GM12872 (cell line): ENCODE measurements around the gene TMC6.

ENCODE experiments used
- CTCF ChIP-seq: IDR thresholded peaks from 3 replicates; pipeline ENCODE4 v1.5.1; 2011; ENCODE audit warnings: low read depth, mild to moderate bottlenecking, low read length, moderate library complexity; ENCODE audit not compliant: insufficient read depth

The TMC6 gene

DNA sequence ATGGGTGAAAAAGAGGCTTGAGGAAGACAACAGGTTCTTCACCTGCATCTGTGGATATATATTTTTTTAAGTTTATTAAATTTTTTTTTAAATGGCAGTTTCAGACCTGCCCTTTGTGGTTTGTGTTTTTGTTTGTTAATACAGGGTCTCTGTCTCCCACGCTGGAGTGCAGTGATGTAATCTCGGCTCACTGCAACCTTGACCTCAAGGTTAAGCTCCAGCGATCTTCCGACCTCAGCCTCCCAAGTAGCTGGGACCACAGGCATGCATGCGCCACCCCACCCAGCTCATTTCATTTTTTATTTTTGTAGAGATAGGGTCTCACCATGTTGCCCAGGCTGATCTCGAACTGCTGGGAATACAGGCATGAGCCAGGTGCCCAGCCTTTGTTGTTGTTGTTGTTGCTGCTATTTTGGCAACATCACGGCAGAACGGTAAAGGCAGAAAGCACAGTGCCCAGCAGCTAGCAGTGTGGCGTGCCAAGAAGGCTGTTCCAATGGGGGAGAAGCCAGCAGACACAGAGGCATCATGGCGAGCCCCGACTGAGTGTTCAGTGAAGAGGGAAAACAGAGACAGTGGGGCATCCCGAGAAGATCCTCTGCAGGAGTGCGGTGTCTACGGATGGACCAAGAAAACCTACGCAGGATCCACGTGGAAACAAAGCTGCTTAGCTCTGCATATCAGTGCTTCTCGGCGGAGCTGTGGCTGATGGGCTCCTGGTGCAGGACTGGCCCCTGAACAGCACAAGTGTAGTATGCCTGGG, 19.6 kb downstream of the TMC6 start:
- TF ChIP-seq CTCF = no peak

DNA sequence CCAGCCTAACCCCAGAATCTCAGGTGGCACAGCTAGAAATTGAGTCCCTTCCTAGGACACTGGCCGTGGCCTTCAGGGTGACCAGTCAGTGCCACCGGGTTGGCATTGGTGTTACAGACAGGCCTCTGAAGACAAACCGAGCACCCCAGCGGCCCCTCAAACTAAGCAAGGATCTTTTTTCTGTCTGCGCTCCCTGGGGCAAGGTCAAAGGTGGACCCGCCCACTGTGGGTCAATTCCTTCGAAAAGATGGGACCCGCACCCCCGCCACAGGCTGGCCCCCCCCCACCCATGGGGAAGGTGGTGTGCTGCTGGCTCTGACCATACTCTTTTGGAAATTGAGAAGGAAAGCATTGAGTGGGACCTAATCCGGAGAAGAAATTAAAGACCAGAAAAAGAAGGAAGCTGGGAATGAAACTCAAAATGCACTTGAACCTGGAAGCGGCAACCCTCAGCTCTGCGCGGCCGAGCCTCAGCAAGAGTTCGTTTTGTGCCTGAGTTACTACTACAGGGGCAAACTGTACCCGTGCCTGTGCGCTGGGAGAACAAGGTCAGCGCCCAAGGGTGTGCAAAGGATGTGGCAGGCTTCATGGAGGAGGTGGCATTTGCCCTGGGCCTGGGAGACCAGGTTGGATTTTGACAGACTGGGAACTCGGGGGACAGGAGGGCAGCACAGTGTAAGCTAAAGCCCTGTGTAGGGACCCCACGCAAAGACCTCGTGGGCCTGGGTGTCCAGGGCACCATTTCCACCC, 20.4 kb downstream of the TMC6 start:
- no peak for TF ChIP-seq CTCF

DNA sequence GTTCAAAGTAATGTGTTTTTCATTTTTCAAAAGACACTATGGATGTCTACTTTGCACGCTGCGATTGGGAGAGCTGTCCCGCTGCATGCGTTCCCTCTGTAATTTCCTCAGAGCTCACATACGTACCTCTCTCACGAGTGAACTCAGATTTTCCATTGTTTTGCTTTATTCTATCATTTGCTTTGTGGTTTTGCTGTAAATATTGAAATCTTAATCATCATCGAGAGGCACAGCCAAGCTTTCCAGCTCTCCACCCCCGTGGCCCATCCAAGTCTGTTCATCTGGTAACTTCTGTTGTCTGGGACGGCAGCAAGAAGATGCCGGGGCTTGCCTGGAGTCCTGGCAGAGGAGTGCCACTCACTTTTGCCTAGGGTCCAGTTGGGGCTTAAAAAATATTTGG, 21.1 kb downstream of the TMC6 start:
- no peak for TF ChIP-seq CTCF

DNA sequence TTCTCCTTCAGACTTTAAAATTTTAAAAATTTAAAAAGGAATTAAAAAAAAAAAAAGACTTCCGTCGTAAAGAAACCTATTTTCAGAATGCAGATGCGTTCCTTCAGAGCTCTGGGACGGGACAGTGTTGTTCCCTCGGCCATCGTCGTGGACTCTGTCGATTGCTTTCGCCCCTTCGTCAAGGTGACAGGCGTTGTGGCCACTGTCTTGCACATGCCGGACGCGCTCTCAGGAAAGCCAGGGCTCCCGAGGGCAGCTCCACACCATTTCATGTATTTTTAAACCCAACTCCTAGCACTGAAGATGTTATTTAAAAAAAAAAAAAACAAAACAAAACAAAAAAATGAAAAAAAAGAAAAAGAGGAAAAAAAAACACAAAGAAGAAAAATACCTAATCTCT, 22.3 kb downstream of the TMC6 start:
- no peak for TF ChIP-seq CTCF

DNA sequence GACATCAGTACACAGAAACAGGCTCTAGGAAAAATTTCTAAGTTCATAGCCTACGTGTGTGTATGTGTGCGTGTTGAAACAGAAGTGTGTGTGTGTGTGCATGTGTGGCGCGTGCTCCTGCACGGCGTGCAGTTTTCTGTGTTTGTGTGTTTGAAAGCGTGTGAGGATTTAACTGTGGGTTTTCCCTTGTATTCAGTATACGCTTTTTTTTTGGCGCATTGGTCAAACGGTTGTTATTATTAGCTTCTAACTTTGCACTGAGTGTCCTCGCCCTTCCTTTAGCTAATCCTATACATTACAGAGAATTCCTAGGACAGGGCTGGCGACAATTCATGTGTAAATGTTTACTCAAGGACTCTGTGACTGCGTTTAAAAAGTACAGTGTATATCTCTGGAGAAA, 23.0 kb downstream of the TMC6 start:
- no peak for TF ChIP-seq CTCF

- TF ChIP-seq CTCF = no peak
These were observed 23.5 kb downstream of the TMC6 start for GRCh38 chr17:78105101-78105500.

DNA sequence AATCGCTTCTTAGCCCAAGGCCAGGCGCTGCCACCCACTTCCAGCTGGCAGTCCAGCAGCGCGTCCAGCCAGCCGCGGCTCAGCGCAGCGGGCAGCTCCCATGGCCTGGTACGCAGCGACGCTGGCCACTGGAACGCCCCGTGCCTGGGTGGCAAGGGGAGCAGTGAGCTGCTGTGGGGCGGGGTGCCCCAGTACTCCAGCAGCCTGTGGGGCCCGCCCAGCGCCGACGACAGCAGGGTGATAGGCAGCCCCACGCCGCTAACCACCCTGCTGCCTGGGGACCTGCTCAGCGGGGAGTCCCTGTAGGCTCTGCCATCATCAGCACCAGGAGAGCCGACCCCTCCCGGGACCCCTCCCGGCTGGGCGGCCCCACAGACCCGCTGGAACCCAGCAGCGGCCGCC, 24.0 kb downstream of the TMC6 start:
- TF ChIP-seq CTCF = no peak
